WTC11 (cell line): Measurements from ENCODE around the gene SLC9A7.

ENCODE experiments used
- MXD4 ChIP-seq: fragments of 250-450 bp; sonication (Bioruptor Pico); IDR thresholded peaks from 2 replicates; pipeline ENCODE4 v1.8.0; 2021; ENCODE audit warnings: mild to moderate bottlenecking, moderate library complexity, borderline replicate concordance
- TF ChIP-seq, protein P1 (sequence below): sonication (generic); formaldehyde crosslinking; IDR thresholded peaks from 2 replicates; pipeline ENCODE4 v1.8.1; 2022; ENCODE audit warnings: low read depth, mild to moderate bottlenecking, moderate library complexity, missing genetic modification reagents, borderline replicate concordance

- TF ChIP-seq, protein P1, sequence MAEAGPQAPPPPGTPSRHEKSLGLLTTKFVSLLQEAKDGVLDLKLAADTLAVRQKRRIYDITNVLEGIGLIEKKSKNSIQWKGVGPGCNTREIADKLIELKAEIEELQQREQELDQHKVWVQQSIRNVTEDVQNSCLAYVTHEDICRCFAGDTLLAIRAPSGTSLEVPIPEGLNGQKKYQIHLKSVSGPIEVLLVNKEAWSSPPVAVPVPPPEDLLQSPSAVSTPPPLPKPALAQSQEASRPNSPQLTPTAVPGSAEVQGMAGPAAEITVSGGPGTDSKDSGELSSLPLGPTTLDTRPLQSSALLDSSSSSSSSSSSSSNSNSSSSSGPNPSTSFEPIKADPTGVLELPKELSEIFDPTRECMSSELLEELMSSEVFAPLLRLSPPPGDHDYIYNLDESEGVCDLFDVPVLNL, result no peak
- no peak for TF ChIP-seq MXD4
These were observed 123.7 kb downstream of the SLC9A7 start for GRCh38 chrX:46635186-46635585.
